ENCODE results near the gene SLC16A3.

SLC16A3 gene

DNA sequence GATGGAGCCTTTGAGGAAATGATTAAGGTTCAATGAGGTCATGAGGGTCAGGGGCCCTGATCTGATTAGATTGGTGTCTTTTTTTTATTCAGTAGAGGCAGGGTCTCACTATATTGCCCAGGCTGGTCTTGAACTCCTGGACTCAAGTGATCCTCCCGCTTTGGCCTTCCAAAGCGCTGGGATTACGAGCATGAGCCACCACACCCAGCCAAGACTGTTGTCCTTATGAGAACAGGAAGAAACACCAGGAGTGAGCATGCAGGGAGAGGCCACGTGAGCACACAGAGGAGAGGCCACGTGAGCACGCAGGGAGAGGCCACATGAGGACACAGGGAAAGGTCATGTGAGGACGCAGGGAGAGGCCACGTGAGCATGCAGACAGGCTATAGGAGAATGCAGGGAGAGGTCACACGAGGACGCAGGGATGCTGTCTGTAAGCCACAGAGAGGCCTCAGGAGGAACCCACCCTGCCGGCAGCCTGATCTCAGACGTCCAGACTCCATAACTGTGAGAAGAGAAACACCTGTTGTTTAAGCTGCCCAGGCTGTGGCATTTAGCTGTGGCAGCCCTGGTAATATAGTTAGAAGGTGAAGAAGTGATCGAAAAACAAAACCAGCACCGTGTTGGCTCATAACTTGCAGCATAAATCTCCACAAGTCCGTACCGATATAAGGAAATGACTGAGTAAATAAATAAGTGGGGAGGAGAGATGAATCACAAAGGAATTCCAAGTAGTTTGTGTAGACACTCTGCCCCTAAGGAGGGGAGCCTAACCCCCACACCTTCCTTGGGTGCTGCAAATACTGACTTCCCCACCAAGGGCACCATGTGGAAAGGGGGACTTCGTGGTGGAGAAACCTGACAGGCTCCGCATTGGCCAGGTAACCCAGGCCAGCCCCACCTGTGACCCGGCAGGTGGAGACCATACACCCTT is 59.3 kb downstream of the SLC16A3 start:
- DNase-seq = peak; percentile 86

Data from RPMI8226 (cell line).